ENCODE measurements around the gene CIRBP.
A peak's percentile ranks its signal among the peaks of the same experiment; 100 is the strongest.

CIRBP gene

GRCh38 chr19:1257475-1258162 is 11.5 kb upstream of the CIRBP start:
- DNase-seq = no peak

- no peak for DNase-seq
Observed at GRCh38 chr19:1258163-1258492, 11.0 kb upstream of the CIRBP start.

GRCh38 chr19:1258707-1259205 is 10.4 kb upstream of the CIRBP start:
- no peak for DNase-seq

DNA sequence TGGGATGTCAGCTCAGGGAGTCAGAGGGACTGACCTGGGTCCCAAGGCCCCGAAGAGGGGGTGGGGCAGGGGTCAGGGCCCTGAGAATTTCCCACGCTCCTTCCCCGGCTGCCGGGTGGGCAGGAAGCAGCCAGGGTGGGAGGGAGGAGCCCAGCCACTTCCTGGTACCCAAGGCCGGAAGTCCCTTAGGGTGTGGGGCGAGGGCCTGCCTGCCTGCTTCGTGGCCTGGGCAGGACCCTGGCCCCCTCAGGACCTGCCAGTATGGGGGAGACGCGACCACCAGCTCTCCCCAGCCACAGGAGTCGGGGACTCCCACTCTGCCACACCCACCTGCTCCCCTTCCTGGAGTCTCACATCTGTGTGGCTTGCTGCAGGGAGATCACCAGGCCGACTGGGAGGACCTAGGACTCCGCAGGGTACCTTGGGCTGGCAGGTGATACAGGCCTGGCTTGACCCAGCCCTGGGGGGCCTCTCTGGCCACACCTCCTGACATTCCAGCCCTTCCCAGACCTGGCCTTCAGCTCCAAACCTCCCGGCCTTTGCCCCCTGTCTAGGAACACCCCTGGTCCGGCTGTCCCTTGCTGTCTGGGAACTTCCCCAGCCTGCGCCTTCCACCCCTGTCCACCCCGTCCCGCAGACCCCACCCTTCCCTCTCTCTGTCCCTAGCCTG is 9.8 kb upstream of the CIRBP start:
- DNase-seq = peak; percentile 75

GRCh38 chr19:1259876-1260748 is 9.0 kb upstream of the CIRBP start:
- peak; percentile 62 for DNase-seq

DNA sequence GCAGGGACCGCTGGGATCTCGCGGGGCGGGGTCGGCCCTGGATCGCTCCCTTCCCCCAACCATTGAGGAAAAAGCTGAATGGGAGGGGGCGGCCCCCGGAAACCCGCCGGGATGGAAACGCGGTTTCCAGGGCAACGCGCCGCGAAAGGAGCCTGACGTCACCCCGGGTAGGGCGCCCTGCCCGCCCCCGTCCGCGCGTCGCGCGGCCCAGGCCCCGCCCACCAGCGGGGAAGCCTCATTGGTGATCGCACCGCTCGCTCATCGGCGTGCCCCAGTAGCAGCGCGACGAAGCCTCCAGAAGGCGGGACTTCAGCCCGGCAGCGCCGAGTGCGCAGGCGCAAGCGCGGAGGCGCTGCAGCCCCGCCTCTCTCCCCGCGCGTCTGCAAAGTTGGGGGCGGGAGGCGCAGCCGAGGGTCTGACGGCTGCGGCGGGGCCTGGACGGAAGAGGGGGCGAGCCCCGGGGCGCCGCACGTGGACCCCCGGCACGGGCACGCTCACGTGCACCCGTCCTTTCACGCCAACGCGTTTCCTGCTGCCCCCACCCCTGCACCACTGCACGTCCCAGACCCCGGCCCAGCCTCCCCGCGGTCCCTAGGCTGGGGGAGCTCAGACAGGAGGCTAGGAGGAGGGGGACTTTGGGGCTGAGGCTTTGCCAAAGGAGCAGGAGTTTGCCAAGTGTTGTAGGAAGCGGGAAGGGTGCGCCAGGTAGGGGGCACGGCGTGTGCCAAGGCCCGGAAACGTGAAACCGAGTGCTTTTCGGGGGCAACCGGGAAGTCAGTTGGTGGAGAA is 8.2 kb upstream of the CIRBP start:
- peak; percentile 98 for DNase-seq

GRCh38 chr19:1261538-1261797 is 7.7 kb upstream of the CIRBP start:
- DNase-seq = no peak

GRCh38 chr19:1261798-1262622 is 7.1 kb upstream of the CIRBP start:
- DNase-seq = peak; percentile 28

DNA sequence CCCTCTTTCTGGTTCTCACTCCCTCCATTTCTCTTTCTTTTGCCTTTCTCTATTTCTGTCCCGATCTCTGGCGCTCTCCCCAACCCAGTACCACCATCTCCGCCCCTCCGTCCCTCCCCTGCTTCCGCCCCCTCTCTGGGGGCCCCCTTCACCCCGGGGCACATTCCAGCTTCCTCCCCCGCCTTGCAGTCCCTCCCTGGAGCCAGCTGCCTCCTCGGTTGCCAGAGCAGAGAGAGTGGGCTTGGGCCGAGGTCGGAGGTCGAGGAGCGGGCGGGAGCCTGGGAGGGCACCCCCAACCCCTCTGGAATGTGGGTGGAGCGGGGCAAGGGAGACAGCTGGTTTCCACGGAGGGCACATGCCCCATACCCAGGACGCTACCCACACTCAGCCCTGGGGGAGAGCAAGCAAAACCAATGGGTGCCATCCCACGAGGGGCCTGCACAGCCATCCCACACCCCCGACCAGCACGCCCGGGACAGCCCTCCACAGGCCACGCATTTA is 6.5 kb upstream of the CIRBP start:
- no peak for DNase-seq

DNA sequence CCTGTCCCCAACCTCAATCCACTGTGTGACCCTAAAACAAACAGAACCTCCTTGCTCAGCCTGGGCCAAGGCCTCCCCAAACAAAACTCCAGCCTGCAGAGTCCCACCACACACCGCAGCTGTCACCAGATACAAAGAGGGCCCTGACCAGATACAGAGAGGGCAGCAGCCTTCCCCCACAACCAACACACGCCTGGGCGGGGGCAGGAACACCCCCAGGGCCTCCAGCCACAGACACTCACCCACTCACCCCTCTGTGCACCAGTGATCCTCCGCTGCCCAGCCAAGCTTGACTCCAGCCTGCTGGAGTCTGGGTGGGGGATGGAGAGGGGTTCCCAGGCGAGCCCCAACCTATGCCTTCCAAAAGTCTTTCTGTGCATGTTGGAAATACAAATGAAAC is 5.9 kb upstream of the CIRBP start:
- DNase-seq = no peak

GRCh38 chr19:1264801-1265614 is 4.1 kb upstream of the CIRBP start:
- DNase-seq = no peak

- peak; percentile 66 for DNase-seq
Observed at GRCh38 chr19:1265615-1266128, 3.5 kb upstream of the CIRBP start.

- DNase-seq = peak; percentile 88
Observed at GRCh38 chr19:1266129-1266915, 2.8 kb upstream of the CIRBP start.

DNA sequence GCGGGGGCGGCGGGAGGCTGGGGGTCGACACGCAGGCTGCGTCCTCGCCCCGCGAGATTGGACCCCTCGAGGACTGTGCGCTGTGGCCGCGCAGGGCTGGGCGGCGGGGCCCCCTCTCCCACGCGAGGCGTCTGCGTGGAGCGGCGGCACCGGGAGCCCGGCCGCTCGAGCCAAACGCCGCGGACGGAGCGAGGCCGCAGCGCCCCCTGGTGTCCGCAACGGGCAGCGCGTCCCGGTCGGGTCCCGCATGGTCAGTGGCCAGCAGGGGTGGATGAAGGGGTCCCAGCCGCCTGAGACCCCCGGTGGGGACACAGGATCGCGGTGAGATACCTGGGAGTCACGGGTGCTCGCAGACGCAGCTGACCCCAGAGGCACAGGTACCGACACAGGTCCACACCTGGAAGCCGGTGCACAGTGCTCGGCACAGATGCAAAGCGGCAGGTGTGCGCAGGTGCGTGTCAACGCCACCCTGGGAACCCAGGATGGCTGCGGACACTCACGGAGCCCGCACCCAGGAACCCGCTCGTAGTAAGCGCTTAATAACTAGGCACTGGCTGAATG is 2.1 kb upstream of the CIRBP start:
- DNase-seq = peak; percentile 76

DNA sequence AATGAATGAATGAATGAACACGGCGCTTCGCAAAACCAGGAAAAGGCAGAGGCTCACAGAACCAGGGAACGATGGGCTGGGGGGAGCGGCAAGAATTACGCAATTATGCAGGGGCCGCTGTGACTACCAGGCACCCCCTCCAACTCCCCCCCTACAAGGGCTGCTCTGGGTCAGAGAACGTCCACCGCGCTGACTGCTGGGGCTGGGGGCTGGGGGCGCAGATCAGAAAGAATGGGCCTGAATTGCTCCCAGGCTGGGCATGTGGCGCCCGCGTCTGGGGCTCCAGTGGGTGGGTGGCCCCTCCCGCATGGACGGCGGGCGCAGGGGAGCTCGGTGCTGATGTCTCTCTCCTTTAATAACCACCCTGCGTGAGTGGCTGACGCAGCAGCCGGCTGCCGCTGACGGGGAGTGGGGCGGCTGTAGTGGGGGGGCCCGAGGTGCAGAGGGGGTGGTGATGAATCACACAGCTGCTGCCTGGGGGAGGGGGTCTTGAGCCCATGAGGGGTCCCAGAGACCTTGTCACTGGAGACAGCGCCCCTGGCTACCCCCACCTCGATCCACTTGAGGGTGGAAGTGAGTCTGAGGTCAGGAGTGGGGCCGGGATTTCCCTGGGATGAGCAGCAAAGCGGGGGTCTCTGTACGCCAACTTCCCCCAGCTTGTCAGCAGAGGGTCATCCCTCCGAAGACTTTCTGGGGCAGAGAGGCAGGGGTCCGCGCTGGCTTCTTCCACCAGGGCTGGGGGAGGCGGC is 1.5 kb upstream of the CIRBP start:
- no peak for DNase-seq

DNA sequence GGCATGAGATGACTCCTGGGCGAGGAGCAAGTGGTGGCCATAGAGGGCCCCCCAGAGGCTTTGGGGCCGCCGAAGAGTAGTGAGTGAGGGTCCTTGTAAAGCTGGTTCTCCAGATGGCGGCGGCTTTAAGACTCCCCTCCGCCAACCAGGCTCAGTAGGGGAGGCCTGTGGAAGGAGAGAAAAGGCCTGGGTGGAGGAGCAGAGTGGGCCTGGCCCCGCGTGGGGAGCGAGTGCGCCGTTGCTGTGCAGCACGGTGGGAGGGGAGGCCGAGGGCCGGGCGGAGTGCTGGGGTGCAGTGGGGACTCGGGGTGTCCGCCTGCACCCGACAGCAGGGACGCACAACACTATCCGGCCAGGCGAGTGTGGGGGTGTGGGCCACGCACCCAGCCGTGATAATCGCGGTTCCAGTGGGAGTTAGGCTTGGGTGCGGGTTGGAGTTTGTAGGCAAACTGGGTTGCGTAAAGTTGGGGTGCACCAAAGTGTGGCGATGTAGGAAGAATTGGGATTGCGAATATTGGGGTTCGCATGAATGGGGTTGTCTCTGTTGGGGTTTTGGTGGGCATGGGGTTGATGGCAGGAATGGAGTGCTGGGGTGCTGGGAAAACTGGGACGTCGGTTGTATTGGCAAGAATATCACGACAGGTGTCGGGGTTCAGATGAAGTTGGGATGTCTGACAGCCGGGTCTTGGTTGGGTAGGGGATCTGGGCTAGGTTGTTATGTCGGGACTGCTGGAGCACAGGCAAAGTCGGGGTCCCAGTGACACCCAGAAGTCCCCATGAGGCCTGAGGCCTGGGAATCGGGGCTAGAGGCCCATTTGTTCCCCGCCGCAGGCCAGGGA is 687 bp upstream of the CIRBP start:
- DNase-seq = no peak

- DNase-seq = peak; percentile 89
Observed at GRCh38 chr19:1269478-1270212, 513 bp downstream of the CIRBP start.
